Psoas muscle (tissue), 8 donors: ENCODE data around the gene STAT2. TPM values are rescaled to one million over a fixed set of nuclear protein-coding genes. Genes with fewer than 3 reads are reported as not detected.

Experiments used
- ATAC-seq, 4 donors: fragments of 200-7000 bp; cut with Tn5 transposase; one replicate each; pipeline ENCODE4 v1.9.1; 2020; ENCODE audit warnings: moderate library complexity in 3 of 4, mild to moderate bottlenecking in 2 of 4
- DNase-seq, 2 donors: peaks; one replicate each; pipeline ENCODE4 v3.0.0-alpha.2; 2020
- H3K27ac ChIP-seq: fragments of 200-600 bp; one replicate; pipeline ENCODE4 v1.8.0; 2022
- H3K27me3 ChIP-seq, 3 donors: fragments of 200-600 bp in 1 of 3; one replicate each; pipeline versions ENCODE4 v1.6.1 to v1.8.0; 2013 to 2022; ENCODE audit warnings: low read length in 2 of 3, mild to moderate bottlenecking in 2 of 3, moderate library complexity in 1 of 3; ENCODE audit not compliant: insufficient read depth in 3 of 3
- H3K36me3 ChIP-seq, 2 donors: fragments of 200-600 bp in 1 of 2; one replicate each; pipeline versions ENCODE4 v1.6.1 to v1.8.0; 2013 to 2022; ENCODE audit warnings: low read depth in 1 of 2, mild to moderate bottlenecking in 1 of 2, moderate library complexity in 1 of 2; ENCODE audit not compliant: insufficient read depth in 1 of 2
- H3K4me1 ChIP-seq: fragments of 200-600 bp; one replicate; pipeline ENCODE4 v1.8.0; 2022
- H3K4me3 ChIP-seq: fragments of 200-600 bp; one replicate; pipeline ENCODE4 v1.8.0; 2022; ENCODE audit warnings: mild to moderate bottlenecking
- H3K9me3 ChIP-seq: fragments of 200-600 bp; one replicate; pipeline ENCODE4 v1.8.0; 2022
- CTCF ChIP-seq: fragments of 200-600 bp; IDR thresholded peaks from one replicate; pipeline ENCODE4 v1.8.0; 2022; ENCODE audit warnings: antibody characterized with exemption
- WGBS, 3 donors: extraction: QIAGEN DNeasy Blood & Tissue Kit; methylation state at CpG; one replicate each; pipeline versions ENCODE4 v1.1.6 to v1.1.7; 2013; 5-methylcytosine and 5-hydroxymethylcytosine counted together
- intact Hi-C, 2 donors: fragments of 100-400 bp; cut with DNase I; formaldehyde crosslinking; loops; one replicate each; pipeline versions ENCODE4 v1.11.0 to v1.14.2; 2022
- polyA plus RNA-seq, 3 donors: library from polyadenylated mRNA; stranded (reverse); fragments of 200-250 nt; gene quantifications; one replicate each; pipeline ENCODE4 v1.2.3, GENCODE V29; 2013
- total RNA-seq, 4 donors: library from RNA; stranded (reverse); fragmentation: NEBNext Ultra II Directional in 2 of 4; extraction: Animal tissue kit (Norgen Biotek cat#: 25700) in 2 of 4; gene quantifications; one replicate each; pipeline versions ENCODE4 v1.2.1 to v1.2.4, GENCODE V29; 2021 to 2023
- donor health status: healthy with polysubstance abuse.
- donor health status: DM: no; HTN: no; CAD: no; lungs with moderate emphysema.
- donor health status: Bipolar disorder and iron deficiency.
- donor health status: healthy.
- donor health status: DM: yes; HTN: yes; CAD: no.
- donor health status: DM: no; HTN: no; CAD: no.
- donor health status: DM: no; HTN: no; CAD: no.
- donor health status: DM: yes; HTN: yes; CAD: no.

STAT2 gene
- total and polyA plus RNA-seq, 7 donors = 15.0 to 34.6 (median 30.3) TPM

DNA sequence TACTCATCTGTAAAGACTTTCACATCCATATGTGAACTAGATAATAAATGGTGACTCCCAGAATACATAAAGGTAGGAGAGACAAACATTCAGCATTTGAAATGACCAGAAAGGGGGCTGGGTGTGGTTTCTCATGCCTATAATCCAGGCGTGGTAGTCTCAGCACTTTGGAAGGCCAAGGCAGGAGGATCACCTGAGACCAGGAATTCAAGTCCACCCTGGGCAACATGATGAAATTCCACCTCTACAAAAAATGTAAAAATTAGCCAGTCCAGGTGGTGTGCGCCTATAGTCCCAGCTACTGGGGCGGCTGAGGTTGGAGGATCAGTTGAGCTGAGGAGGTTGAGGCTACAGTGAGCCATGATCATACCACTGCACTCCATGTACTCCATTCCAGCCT is 55.6 kb downstream of the STAT2 start:
- ATAC-seq (no peak), DNase-seq (no peak)
- Histone ChIP-seq H3K27me3 (no peaks in the 10 kb centered on the region), H3K4me1 (peaks cover 25% of the 10 kb centered on the region), H3K4me3 (no peak overlapping the region), H3K36me3 (peaks cover 4 to 56% of the 10 kb centered on the region in 2 donors), H3K9me3 (no peaks in the 10 kb centered on the region), H3K27ac (no peak overlapping the region)
- no peak for TF ChIP-seq CTCF
- intact Hi-C loops = no loop called here
- WGBS, 3 donors = 94 to 97% (median 94%) methylated on average over 3 of the region's 3 CpGs

- peak overlapping the region; percentile 92 for H3K27ac ChIP-seq
- H3K9me3 ChIP-seq = no peaks in the 10 kb centered on the region
- 18 to 25% (median 23%) methylated on average over 21 of the region's 21 CpGs for WGBS, 3 donors
- H3K4me1 ChIP-seq = peaks cover 56% of the 10 kb centered on the region
- DNase-seq (no peak), ATAC-seq (peak; percentile 30 to 60 (median 52))
- TF ChIP-seq CTCF = no peak
- H3K4me3 ChIP-seq = peak overlapping the region; percentile 96
- intact Hi-C loops = no loop called here
- peaks cover 0 to 40% of the 10 kb centered on the region in 2 donors for H3K36me3 ChIP-seq
- no peaks in the 10 kb centered on the region for H3K27me3 ChIP-seq
Measured at GRCh38 chr12:56300644-56301464, 59.1 kb downstream of the STAT2 start.

DNA sequence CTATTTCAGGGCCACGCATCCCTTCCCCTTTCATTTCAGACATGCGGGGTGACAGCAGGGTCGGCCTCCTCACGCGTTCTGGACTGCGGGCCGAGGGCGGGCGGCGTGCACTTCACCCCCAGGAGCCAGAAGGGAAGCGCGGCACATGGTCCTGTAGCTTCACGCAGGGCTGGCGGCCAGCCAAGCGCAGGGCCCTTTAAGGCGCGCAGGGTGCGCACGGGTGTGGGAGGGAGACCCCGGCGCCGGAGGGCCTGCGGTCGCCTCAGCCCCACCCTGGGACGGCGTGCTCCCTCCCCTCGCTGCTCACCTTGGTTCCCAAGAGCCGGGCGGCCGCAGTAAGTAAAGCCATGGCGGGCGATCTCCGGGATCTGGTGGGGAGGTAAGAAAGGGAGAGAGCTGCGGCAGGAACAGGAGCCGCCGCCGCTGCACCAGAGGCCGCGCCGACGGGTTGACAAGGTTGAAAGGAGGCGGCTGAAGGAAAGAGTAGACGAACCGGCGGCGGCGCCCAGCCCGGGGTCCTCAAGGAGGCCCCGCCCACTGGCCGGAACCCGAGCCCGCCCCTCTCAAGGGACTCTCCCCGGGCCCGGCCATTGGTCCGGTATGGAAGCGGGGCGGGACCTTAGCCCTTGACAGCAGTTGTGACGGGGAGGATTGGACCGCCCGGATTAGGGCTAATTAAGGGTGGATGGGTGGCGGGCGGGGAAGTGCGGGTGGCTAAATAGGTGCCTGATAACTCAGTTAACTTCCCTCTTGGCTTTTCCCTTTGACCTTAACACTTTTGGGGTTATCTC is 59.9 kb downstream of the STAT2 start, which contains the start of gene CS:
Gene CS (minus strand): TSS at position 478 of the 791 bp plus-strand sequence. CDS start 129 bp downstream, at position 349.
- H3K9me3 ChIP-seq = no peaks in the 10 kb centered on the region
- peaks cover 56% of the 10 kb centered on the region for H3K4me1 ChIP-seq
- DNase-seq (peak; percentile 99), ATAC-seq (peak; percentile 94 to 98 (median 96))
- intact Hi-C loops = no loop called here
- no peak for TF ChIP-seq CTCF
- peak within 1 kb of the TSS; percentile 96 for H3K4me3 ChIP-seq
- H3K27ac ChIP-seq = peak within 1 kb of the TSS; percentile 92
- 0 to 1% (median 0%) methylated on average over 45 to 63 of the region's 63 CpGs for WGBS, 3 donors
- no peaks in the 10 kb centered on the region for H3K27me3 ChIP-seq
- H3K36me3 ChIP-seq = peaks cover 0 to 33% of the 10 kb centered on the region in 2 donors

DNA sequence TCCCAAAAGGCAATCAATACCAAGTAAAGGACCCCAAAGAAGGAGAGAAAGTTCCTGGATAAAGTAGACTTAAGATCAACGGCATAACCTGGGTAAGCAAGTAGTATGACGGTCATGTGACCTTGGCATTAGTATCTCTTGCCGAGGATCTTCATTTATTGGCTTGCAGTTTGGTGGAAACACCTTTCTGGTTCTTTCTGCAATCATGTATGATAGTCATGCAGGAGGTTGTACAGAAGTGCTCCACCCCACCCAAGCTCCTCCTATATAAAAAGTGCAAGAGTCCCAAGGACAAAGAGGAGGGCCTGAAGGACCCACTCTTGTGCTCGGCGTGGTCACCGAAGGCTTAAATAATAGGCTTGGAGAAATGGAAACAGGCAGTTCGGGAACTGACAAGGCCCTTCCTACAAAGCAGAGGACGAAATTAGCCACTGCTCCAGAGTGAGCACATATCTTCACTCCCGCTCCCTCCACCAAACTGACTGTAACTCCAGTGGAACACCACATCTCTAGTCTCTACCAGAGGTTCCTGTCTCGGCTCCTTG is 60.5 kb downstream of the STAT2 start:
- H3K36me3 ChIP-seq = peaks cover 0 to 27% of the 10 kb centered on the region in 2 donors
- TF ChIP-seq CTCF = no peak
- peak overlapping the region; percentile 96 for H3K4me3 ChIP-seq
- H3K27me3 ChIP-seq = no peaks in the 10 kb centered on the region
- intact Hi-C loops = no loop called here
- H3K4me1 ChIP-seq = peaks cover 60% of the 10 kb centered on the region
- peak in 3 of 4 donors; percentile 3 to 10 (median 4) for ATAC-seq
- peak overlapping the region; percentile 92 for H3K27ac ChIP-seq
- DNase-seq = no peak
- 0 to 1% (median 0%) methylated on average over 10 of the region's 10 CpGs for WGBS, 3 donors
- H3K9me3 ChIP-seq = no peaks in the 10 kb centered on the region
